Activated CD8-positive, alpha-beta memory T cell treated with anti-CD3 and anti-CD28 coated beads, Interleukin-2, amount 50 U/mL, for 1 hour (primary cell): ENCODE measurements around the gene GAS6.
"Not testable (repeated sequence)": the region's sequence is repeated elsewhere in the genome, so short reads cannot be mapped to it uniquely, and the experiment has no call there.

ENCODE experiments used
- DNase-seq: peaks from one replicate; pipeline ENCODE4 v3.0.0-alpha.2; 2020; ENCODE audit errors: extremely low read depth

The GAS6 gene

GRCh38 chr13:113863524-113864272 lies at the start of gene GAS6:
Gene GAS6, minus strand, starts transcription at chr13:113864076. Its CDS starts 156 bp downstream, at chr13:113863920.
- no peak for DNase-seq

- not testable (repeated sequence) for DNase-seq
Observed at GRCh38 chr13:113913408-113913807, 49.5 kb upstream of the GAS6 start.

DNA sequence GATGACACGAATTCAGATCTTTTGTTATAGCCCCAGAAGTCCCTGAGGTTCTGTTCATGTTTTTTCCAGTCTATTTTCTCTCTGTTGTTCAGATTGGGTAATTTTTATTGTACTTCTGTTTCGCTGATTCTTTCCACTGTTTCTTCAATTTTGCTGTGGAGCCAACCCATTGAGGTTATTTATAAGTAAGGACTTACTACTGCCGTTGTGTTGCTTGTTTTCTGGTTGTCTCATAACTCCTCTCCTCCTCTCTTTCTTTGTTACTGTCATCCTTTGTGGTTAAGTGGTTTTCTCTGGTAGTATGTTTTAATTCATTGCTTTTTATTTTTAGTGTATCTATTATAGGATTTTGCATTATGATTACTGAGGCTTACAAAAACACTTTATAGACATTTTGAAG lies 48.7 kb upstream of the GAS6 start:
- no peak for DNase-seq

DNA sequence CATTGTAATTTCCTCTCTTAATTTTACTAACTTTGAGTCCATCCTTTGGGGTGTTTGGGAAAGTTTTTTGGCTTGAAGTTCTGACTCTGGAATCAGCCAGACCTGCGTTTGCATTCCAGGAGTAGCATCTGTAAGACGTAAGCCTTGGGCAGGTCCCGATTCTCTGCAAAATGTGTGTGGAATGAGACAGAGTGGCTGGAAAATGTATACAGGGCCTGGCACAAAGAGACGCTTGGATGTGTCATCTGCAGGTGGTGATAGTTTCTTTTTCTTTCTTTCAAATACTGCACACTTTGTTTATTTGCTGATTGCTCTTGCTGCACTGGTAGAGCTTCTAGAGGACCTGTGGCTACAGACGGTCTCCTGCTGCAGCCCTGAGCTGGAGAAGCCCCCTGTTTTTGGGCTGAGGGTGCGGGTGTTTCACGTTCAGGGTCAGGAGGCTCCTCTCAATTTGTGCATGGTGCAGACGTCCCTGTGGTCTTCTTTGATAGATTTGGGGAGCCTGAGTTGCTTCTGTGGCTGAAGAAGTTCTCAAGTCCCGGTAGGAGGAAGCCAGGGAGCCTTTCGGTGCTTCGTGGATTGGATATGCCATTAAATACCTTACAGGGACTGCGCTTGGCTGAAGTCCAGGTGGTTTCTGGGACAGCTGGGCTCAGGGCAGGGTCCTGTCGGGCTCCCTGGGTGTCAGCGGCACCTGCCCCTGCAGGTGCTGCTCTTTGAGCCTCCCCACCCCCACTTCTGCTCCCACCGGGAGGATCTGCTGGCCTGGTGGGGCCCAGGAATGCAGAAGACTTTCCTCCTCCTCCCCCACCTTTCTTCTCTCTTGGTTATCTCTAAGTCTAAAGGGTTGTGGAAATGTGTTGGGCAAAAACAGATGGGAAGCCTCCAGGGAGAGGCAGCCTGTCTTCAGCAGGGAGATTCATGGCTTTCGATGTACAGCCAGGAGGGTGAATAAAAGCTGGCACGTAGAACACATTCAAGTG lies 44.0 kb upstream of the GAS6 start:
- DNase-seq = no peak

DNA sequence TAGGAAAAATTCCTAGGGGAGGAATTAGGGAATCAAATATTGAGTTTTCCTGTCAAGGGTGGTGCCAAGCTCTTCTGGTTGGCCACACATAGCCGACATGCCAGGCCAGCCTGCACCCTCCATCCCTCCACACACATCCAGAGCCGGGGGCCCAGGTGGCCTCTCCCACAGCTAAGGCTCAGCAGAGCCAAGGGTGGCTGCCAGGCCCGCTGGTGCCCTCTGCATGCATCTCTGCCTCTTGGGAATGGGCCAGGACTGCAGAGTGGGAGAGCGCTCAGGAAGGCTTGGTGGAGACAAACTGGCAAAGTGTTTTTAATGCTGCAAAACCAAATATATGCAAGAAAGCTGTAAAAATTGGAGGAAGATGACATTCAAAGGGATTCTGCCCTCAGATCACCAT lies 42.7 kb upstream of the GAS6 start:
- no peak for DNase-seq

DNA sequence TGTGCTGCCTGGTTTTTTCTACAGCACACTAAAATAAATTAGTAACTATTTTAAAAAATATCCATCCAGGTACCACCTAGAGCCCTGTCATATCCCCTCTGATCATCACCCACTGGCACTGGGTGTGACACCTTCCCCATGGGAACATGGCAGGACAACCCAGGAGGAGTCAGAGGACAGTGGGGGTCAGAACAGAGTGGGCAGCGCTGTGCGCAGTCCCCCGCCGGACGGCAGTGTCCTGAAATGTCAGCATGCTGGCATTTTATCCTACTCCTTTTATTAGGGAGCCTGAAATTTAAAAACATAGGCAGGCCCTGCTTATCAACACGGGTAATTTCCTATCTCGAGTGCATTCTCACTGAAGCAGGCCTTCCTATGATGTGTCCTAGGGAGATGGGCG lies 42.1 kb upstream of the GAS6 start:
- no peak for DNase-seq

- no peak for DNase-seq
Observed at GRCh38 chr13:113905018-113905417, 41.1 kb upstream of the GAS6 start.

DNA sequence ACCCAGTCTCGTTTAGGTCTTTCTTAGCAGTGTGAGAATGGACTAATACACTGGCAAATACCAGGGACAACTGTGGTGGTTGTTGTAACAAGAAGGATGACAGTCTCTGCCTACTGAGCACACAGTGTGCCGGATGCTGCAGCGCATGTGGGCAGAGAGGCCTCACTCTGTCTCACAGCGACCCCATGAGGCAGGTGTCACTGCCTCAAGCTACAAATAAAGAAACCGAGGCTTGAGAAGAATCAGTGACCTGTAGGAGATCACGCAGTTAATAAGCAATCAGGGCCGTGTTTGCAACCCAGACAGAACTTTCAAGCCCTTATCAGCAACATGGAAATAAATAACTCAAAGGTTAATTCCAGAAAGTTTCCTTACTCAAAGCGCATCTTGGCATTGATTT lies 40.5 kb upstream of the GAS6 start:
- DNase-seq = no peak

GRCh38 chr13:113903912-113904311 lies 40.0 kb upstream of the GAS6 start:
- DNase-seq = no peak

- DNase-seq = no peak
Observed at GRCh38 chr13:113902986-113903775, 39.3 kb upstream of the GAS6 start.

GRCh38 chr13:113902481-113902880 lies 38.6 kb upstream of the GAS6 start:
- DNase-seq = no peak

GRCh38 chr13:113901642-113902041 lies 37.8 kb upstream of the GAS6 start:
- DNase-seq = no peak

GRCh38 chr13:113901231-113901630 lies 37.4 kb upstream of the GAS6 start:
- DNase-seq = no peak

GRCh38 chr13:113900646-113901045 lies 36.8 kb upstream of the GAS6 start:
- DNase-seq = no peak

DNA sequence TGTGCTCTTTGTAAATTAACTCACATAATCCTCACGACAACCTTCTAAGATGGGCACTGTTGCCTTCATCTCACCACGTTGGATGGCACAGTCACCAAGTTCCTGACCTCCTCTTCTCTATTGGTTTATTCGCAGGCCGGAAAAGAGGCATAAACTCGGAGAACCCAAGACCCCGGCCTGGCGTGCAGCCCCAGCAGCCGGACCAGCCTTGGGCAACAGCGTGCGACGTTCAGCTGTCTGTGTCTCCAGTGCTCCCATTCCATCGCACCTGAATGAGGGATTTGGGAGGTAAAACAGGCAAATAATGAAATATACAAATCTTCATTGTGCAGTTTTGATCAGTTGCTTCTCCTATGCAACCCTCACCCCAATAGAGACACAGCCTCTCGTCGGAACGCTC lies 34.5 kb upstream of the GAS6 start:
- no peak for DNase-seq

- DNase-seq = no peak
Observed at GRCh38 chr13:113897966-113898365, 34.1 kb upstream of the GAS6 start.

DNA sequence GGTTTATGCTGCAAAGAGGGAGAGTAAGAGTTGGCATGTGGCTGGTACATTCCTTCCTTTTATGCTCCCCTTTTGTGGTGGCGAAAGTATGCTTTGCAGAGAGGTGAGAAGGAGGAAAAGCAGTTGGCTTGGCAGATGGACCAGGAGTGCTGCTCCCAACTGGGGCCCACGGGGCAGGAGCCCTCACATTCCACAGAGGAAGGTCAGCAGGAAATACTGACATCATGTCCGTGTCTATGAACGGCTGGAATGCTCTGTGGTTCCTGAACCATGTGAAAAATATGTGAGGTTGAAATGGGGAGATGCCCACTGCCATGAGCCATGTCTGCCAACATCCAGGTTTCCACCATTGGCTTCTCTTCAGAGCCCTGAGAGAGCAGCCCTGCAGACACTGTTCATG lies 33.3 kb upstream of the GAS6 start:
- no peak for DNase-seq

DNA sequence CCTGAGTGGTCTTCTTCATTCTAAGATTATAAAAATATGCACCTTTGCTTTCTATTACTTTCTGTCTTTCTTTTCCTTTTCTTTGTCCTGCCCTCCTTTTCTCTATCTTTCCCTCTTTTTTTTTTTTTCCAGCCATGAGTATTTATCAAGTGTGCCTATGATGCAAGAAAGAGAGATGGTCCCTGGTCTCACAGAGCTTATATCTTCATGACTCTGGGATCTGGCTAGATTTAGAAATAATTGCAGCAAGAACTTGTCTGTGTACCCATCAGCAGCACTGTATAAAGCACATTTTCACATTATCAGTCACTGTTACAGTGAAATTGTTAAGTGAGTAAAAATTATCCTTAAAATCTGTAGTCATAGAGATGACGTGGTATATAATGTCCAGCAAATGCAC lies 31.6 kb upstream of the GAS6 start:
- DNase-seq = no peak

GRCh38 chr13:113890774-113891480 lies 27.1 kb upstream of the GAS6 start:
- no peak for DNase-seq

DNA sequence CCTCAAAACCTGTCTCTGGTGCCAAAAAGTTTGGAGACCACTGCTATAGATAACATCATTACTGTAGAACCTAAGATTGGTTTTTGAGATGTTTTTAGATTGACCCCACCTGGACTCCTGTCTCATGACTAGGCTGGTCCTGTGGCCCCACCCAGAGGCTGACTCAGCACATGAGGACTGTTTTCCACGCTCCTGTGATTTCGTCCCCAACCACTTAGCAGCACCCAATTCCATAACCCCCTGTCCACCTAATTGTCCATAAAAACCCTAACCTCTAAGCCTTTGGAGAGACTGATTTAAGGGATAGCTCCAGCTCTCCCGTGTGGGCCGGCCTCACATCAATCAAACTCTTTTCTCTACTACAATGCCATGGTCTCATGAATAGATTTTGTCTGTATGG lies 25.6 kb upstream of the GAS6 start:
- no peak for DNase-seq

DNA sequence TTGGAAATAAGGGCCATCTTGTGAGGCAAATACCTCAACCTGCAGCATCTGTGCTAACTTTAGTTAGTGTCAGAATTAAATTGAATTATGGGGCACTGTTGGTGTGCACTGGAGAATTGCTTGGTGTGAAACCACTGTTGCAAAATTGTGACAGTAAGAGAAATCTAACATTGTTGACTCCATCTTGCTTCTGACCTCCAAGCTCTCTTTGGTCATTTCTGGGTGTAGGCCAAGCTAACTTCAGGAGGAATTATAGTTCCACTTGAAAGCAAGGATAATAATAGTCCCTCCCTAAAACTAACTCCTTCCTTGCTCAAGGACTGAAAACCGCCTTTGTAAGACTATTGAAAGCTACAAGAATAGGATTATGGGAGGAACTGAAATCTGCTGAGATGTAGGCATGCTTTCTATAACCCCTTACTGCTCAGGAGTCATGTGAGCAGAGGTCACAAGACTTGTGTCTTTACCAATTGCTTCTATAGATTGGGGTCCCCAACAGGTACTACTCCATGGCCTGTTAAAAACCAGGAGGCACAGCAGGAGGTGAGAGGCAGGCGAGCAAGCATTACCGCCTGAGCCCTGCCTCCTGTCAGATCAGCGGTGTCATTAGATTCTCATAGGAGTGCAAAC lies 24.9 kb upstream of the GAS6 start:
- DNase-seq = no peak
